Loucy (cell line): ENCODE results near the gene KIRREL3.

Source experiments
- CTCF ChIP-seq: fragments of 200-600 bp; sonication (generic); conservative IDR thresholded peaks from 2 replicates; pipeline ENCODE4 v1.5.1; 2014; ENCODE audit warnings: mild to moderate bottlenecking, antibody characterized with exemption, low read length
- EZH2phosphoT487 ChIP-seq: fragments of 200-600 bp; IDR thresholded peaks from 2 replicates; pipeline ENCODE4 v1.6.1; 2018; ENCODE audit warnings: antibody characterized with exemption, mild to moderate bottlenecking, moderate library complexity, borderline replicate concordance

- TF ChIP-seq CTCF (no peak), EZH2phosphoT487 (no peak)
Measured at GRCh38 chr11:126739499-126740145, 260.9 kb downstream of the KIRREL3 start.
